Transverse colon (tissue), 4 donors: Measurements from ENCODE around the gene SP140. TPM values are rescaled to one million over a fixed set of nuclear protein-coding genes. Genes with fewer than 3 reads are reported as not detected.
A peak's percentile ranks its signal among the peaks of the same experiment; 100 is the strongest.

Experiments
- DNase-seq: peaks from one replicate; pipeline ENCODE4 v3.0.0-alpha.2; 2019
- H3K27ac ChIP-seq, 4 donors: fragments of 200-600 bp; sonication (generic); 2 replicates each; pipeline ENCODE4 v1.5.1; 2016 to 2018; ENCODE audit warnings: inconsistent platforms in 4 of 4
- H3K27me3 ChIP-seq: fragments of 200-600 bp; sonication (generic); 2 replicates; pipeline ENCODE4 v1.5.1; 2017; ENCODE audit warnings: inconsistent platforms
- H3K36me3 ChIP-seq, 4 donors: fragments of 200-600 bp; sonication (generic); 2 replicates each; pipeline ENCODE4 v1.5.1; 2017 to 2019; ENCODE audit warnings: inconsistent platforms in 4 of 4
- H3K4me1 ChIP-seq, 4 donors: fragments of 200-600 bp; sonication (generic); 2 replicates each; pipeline ENCODE4 v1.5.1; 2017 to 2020; ENCODE audit warnings: inconsistent platforms in 4 of 4
- H3K4me3 ChIP-seq, 4 donors: fragments of 200-600 bp; sonication (generic); 1 replicate in 1 of 4; 2 replicates in 3 of 4; pipeline versions ENCODE4 v1.5.1 to v1.6.1; 2017 to 2019; ENCODE audit warnings: inconsistent platforms in 4 of 4
- H3K9me3 ChIP-seq, 2 donors: fragments of 200-600 bp; sonication (generic); 2 replicates each; pipeline ENCODE4 v1.5.1; 2017 to 2019; ENCODE audit warnings: inconsistent platforms in 2 of 2
- CTCF ChIP-seq, 5 experiments: fragments of 200-600 bp in 3 of 5; fragments of 450-650 bp in 2 of 5; sonication (generic) in 3 of 5; IDR thresholded peaks; 1 replicate in 2 of 5; 2 replicates in 3 of 5; pipeline ENCODE4 v1.5.1; 2016 to 2017; ENCODE audit warnings: antibody characterized with exemption in 5 of 5, inconsistent platforms in 3 of 5, mild to moderate bottlenecking in 2 of 5, moderate library complexity in 1 of 5
- EP300 ChIP-seq: sonication (generic); formaldehyde crosslinking; IDR thresholded peaks from one replicate; pipeline ENCODE4 v1.6.1; 2017; ENCODE audit warnings: antibody characterized with exemption, low read depth
- POLR2A ChIP-seq: fragments of 450-650 bp; IDR thresholded peaks from one replicate; pipeline ENCODE4 v1.6.1; 2016; ENCODE audit warnings: antibody characterized with exemption, mild to moderate bottlenecking, moderate library complexity
- POLR2AphosphoS5 ChIP-seq, 3 donors: sonication (generic); formaldehyde crosslinking; IDR thresholded peaks; one replicate each; pipeline ENCODE4 v1.6.1; 2016; ENCODE audit warnings: antibody characterized with exemption in 3 of 3
- WGBS, 2 donors: methylation state at CpG; one replicate each; pipeline ENCODE4 v1.1.5; 2018; ENCODE audit warnings: low coverage in 1 of 2; 5-methylcytosine and 5-hydroxymethylcytosine counted together
- in situ Hi-C, 4 donors: fragments of 200-750 bp; cut with MboI; loops; one replicate each; pipeline versions ENCODE4 v1.15.0 to v1.15.1; 2017; ENCODE audit warnings: low sequenced_read_pairs in 3 of 4, low pct_ligation_motif_present in 1 of 4, low pct_unique_long_range_greater_than_20kb in 1 of 4
- intact Hi-C: fragments of 100-400 bp; cut with DNase I; formaldehyde crosslinking; loops from one replicate; pipeline ENCODE4 v1.15.1; 2023; ENCODE audit warnings: low total_unique reads
- total RNA-seq, 4 donors: library from RNA; depleted of rRNA; stranded (reverse); fragments of >200 nt; gene quantifications; one replicate each; pipeline ENCODE4 v1.1.0, GENCODE V29; 2016

The SP140 gene
- total RNA-seq, 4 donors from 2014 or later, result 2.6 to 12.7 (median 7.3) TPM

- Histone ChIP-seq H3K9me3 (no peaks in the 10 kb centered on the region), H3K27ac (peak overlapping the region; percentile 80 to 93 (median 86)), H3K36me3 (peaks cover 0 to 4% (median 0%) of the 10 kb centered on the region in 4 donors), H3K27me3 (no peaks in the 10 kb centered on the region), H3K4me1 (peaks cover 0 to 29% (median 14%) of the 10 kb centered on the region in 4 donors), H3K4me3 (peak overlapping the region in 2 of 4 donors; percentile 40 to 54)
- no peak for DNase-seq
- intact Hi-C loops, result no loop called here
- 91 to 95% methylated on average over 8 of the region's 8 CpGs for WGBS, 2 donors
- TF ChIP-seq POLR2AphosphoS5 (IDR thresholded peaks at IDR 0.05), result no peak
- in situ Hi-C loops, result no loop called here
Measured at GRCh38 chr2:230328155-230328458, 102.6 kb downstream of the SP140 start.

DNA sequence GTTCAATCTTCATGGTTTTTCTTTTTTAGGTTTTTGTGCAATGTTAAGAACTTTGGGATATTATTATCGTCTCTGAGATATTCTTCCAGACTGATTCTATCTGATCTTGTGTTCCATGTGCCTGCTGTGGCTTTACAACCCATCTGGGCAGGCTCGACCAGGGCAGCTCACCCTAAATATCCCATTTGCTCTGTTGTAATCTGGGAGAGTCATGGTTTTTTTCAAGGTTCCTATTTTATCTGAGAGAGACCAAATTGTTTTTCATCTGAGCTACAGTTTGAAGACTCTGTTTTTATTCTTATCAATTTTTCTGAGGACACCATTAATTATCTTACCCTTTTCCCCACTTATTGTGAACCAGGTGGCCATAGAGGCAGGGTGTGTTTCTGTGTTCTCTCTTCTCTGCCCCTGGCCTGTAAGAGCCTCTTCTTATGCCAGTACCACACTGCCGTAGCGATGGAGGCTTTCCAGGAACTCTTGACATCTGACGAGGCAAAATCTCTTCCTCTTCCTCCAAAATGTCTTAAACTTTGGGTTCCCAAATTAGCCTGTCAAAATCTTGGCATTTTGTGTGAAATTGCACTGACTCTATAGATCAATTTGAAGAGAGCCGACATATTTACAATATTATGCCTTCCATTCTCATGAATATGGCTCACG is 104.5 kb downstream of the SP140 start:
- intact Hi-C loops, result no loop called here
- 73 to 86% methylated on average over 6 to 7 of the region's 7 CpGs for WGBS, 2 donors

DNA sequence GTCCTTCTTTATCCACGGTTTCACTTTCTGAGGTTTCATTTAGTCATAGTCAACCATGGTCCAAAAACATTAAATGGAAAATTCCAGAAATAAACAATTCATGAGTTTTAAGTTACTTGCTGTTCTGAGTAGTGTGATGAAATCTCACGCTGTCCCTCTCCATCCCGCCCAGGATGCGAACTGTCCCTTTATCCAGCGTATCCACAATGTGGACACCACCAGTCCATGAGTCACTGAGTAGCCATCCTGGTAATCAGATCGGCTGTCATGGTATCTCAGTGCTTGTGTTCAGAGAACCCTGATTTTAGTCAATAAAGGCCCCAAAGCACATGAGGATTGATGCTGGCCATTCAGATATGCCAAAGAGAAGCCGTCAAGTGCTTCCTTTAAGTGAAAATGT is 105.2 kb downstream of the SP140 start:
- in situ Hi-C loops, result no loop called here

More for the DNA sequence above, 104.5 kb downstream of the SP140 start:
- Histone ChIP-seq H3K27ac (no peak overlapping the region), H3K4me1 (peaks cover 0 to 29% (median 14%) of the 10 kb centered on the region in 4 donors), H3K4me3 (no peak overlapping the region), H3K36me3 (peaks cover 0 to 11% (median 0%) of the 10 kb centered on the region in 4 donors), H3K9me3 (no peaks in the 10 kb centered on the region), H3K27me3 (no peaks in the 10 kb centered on the region)
- in situ Hi-C loops, result no loop called here
- DNase-seq, result no peak
- TF ChIP-seq CTCF (IDR thresholded peaks at IDR 0.05), result no peak
- TF ChIP-seq POLR2A, result no peak
- no peak for TF ChIP-seq EP300
- TF ChIP-seq POLR2AphosphoS5 (IDR thresholded peaks at IDR 0.05), result no peak

GRCh38 chr2:230335461-230335863 is 109.9 kb downstream of the SP140 start:
- Histone ChIP-seq H3K36me3 (peaks cover 0 to 8% (median 0%) of the 10 kb centered on the region in 4 donors), H3K9me3 (no peaks in the 10 kb centered on the region), H3K27ac (no peak overlapping the region), H3K27me3 (no peaks in the 10 kb centered on the region), H3K4me1 (no peaks in the 10 kb centered on the region), H3K4me3 (no peak overlapping the region)
- intact Hi-C loops (no loop called here), in situ Hi-C loops (no loop called here)
- 48 to 81% methylated on average over 3 of the region's 3 CpGs for WGBS, 2 donors
- no peak for DNase-seq
- TF ChIP-seq EP300 (no peak), CTCF (IDR thresholded peaks at IDR 0.05) (no peak), POLR2AphosphoS5 (IDR thresholded peaks at IDR 0.05) (no peak), POLR2A (no peak)

More for the DNA sequence above, 105.2 kb downstream of the SP140 start:
- WGBS, 2 donors, result 67 to 88% methylated on average over 1 to 7 of the region's 7 CpGs
- TF ChIP-seq CTCF (IDR thresholded peaks at IDR 0.05), result no peak
- no peak for TF ChIP-seq POLR2A
- TF ChIP-seq POLR2AphosphoS5 (IDR thresholded peaks at IDR 0.05), result no peak
- no peak for TF ChIP-seq EP300
- H3K4me3 ChIP-seq, result no peak overlapping the region
- H3K4me1 ChIP-seq, result peaks cover 0 to 29% (median 14%) of the 10 kb centered on the region in 4 donors
- intact Hi-C loops, result no loop called here
- no peak overlapping the region for H3K27ac ChIP-seq
- peaks cover 0 to 11% (median 0%) of the 10 kb centered on the region in 4 donors for H3K36me3 ChIP-seq
- H3K27me3 ChIP-seq, result no peaks in the 10 kb centered on the region
- H3K9me3 ChIP-seq, result no peaks in the 10 kb centered on the region
- DNase-seq, result no peak
